Medulla oblongata (tissue), 1 donor: ENCODE results near the gene NUCKS1.

ENCODE experiments used
- DNase-seq: peaks from one replicate; pipeline ENCODE4 v3.0.0-alpha.2; 2015; ENCODE audit errors: extremely low spot score

Gene NUCKS1

DNA sequence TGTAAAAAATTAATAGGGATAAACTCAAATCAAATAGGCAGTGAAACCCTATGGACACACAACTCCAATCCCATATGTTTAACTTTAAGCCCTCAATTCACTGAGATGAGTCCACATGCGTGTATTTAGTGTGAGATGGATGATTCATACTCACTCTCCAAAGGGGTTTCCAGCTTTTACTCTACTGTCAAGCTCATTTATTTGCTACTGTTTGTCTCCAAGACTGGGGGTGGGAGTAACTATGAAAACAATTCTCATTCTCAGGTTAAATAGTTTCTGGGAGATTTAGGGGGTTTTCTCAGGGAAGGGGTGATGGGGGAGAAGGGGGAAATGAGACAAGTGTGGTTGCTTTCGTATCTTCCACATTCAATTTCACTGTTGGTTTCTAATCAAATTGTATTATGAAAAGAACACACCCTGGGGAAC is 22.6 kb upstream of the NUCKS1 start:
- DNase-seq: no peak

DNA sequence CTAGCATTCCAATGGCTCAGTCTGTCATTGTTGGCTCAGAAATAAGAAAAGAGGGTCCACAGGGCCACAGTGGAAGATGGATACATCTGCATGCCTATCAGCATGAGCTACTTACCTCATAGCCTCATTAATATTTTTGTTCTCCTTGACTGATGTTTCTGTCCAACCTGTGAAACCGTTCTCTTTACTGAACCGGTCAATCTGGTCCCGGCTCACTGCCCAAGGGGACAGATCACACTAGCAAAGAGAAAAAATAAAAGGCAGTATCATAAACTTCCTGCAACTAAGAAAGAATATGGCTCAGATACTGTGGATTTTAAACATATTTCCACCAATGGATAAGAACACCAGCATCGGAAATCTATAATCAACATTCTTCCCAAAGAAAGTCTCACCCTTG is 20.6 kb upstream of the NUCKS1 start:
- DNase-seq: no peak

DNA sequence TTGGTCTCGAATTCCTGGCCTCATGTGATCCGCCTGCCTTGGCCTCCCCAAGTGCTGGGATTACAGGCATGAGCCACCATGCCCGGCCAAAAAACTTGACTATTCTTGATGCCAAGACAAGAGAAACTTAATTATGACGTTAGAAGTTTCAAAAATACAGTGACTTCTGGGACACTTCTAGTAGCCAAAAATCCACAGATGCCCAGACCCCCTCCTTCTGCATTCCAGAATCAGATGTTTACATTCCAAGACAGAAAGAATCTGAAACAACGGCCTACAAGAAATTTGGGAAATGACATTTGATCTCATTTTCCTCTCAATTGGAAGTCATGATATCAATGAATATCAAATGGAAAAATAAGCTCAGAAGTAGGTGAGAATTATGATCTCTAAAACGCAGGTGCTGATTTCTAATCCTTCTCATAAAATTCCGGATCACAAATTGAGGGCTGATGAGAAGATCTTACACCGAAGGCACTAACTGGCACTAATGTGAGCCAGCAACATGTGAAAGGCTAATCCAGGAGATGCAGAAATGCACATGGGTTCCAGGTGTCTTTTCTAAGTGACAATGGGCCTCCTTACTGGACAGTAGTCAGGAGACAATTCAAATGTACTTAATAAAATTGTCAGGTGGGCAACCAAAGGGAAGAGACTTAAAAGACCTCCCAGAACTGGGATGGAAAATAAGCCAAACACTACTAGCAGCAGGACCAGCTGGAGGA is 19.8 kb upstream of the NUCKS1 start:
- DNase-seq: no peak

DNA sequence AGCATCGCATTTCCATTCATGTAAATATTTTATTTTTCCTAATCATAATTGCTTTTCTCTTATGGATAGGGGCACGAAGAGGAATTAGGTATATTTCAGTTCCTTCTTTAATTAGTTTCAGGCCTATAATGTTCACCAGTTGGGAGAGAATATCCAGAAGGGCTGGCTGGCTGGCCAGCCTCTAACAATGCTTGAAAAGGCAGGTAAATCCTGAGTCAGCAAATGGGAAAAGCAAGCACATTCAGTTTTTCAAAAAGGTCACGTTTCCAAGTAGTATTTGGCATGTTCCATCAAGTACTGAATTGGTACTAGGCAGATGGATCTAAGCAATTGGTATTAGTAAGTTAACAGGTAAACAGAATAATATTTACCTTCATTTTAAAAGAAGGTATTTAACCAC is 17.3 kb upstream of the NUCKS1 start:
- no peak for DNase-seq

DNA sequence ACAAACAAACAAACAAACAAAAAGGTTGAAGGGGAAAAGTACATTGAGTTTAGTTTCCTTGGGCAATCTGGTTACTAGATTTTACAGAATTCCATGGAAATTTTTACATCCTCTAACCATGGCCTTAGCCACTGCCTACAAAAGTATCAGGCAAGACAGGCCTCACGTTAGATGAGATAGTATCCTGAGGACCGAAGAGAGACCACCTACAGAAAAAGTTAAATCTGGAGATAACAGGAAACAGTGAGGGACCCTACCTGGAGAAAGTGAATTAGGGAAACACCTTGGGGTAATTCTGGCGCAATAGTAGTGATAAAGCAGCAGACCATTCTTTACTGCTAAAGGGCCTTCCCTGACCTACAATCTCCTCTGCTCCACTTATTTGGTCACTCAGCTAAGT is 16.6 kb upstream of the NUCKS1 start:
- DNase-seq: no peak

DNA sequence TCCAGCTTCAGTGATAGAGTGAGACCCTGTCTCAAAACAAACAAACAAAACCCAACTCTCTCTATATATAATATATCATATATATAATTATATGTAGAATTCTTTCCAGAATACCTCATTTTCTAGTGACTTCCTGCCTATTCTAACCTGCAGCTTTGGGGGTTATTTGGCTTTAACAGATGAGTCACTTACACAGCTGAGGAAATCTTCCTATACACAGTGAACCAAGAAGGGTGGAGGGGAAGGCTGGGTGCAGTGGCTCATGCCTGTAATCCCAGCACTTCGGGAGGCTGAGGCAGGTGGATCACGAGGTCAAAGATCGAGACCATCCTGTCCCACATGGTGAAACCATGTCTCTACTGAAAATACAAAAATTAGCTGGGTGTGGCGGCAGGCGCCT is 16.1 kb upstream of the NUCKS1 start:
- no peak for DNase-seq

DNA sequence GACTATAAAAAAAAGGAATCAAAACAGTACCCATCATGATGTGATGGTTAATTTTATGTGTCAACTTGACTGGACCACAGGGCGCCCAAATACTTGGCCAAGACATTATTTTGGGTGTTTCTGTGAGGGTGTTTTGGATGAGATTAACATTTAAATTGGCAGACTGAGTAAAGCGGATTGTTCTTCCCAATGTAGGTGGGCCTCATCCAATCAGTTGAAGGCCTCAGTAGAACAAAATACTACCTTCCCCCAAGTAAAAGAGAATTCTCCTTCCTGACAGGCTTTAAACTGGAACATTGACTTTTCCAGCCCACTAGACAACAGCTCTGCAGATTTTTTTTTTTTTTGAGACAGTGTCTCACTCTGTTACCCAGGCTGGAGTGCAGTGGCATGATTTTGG is 14.6 kb upstream of the NUCKS1 start:
- no peak for DNase-seq

DNA sequence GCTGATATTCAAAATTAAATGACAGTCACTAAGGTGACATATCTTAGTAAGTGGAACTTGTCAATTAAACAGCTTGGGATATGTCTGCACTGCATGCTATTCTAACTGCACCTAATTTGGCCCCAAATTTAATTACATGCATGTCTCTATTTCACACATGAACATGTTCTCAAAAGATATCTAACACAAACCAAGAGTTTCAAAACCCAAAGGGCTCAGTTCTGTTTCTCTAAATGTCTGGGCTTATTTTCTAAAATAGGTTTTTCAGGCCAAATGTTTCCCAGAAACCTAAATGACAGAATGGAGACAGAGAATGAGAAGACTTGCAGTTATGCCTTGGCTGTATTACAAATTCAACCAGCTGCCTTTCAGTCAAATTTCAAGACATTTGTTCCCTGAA is 14.0 kb upstream of the NUCKS1 start:
- no peak for DNase-seq

DNA sequence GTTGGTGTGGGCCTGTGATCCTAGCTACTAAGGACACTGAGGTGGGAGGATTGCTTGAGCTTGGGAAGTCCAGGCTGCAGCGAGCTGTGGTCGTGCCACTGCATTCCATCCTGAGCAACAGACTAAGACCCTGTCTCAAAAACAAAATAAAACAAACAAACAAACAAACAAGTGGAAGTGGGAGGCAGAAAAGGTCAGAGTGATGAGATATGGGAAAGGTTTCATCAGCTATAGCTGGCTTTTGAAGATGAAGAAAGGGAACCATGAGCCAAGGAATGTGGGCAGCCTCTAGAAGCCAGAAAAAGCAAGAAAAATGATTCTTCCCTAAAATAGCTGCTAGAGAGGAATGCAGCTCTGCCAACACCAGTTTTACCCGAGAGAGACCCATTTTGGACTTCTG is 10.6 kb upstream of the NUCKS1 start:
- no peak for DNase-seq

DNA sequence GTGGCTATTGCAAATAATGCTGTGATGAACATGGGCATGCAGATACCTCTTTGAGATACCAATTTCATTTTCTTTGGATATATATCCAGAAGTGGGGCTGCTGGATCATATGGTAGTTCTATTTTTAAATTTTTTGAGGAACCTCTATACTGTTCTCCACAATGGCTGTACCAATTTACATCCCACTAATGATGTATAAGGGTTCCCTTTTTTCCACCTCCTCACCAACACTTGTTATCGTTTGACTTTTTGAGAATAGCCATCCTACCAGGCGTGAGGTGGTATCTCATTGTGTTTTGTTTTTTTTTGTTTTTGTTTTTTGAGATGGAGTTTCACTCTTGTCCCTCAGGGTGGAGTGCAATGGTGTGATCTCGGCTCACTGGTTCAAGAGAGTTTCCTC is 6.6 kb upstream of the NUCKS1 start:
- DNase-seq: no peak

DNA sequence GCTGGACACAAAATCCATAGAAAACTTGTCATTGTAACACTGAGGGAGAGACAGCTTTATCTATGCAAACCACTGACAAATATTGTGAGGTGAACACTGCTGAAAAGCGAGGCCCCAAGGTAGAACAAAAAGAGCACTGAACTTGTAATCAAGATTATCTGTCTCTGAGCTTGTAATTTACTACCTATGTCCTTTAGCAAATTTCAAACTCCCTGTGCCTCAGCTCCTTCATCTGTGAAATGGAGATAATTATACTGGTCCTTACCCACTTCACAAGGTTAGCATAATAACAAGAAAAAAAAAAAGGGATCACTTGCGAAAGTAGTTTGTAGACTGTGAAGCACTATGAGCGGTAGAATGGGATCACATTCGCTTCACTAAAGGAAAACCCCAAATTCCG is 4.9 kb upstream of the NUCKS1 start:
- DNase-seq: no peak

DNA sequence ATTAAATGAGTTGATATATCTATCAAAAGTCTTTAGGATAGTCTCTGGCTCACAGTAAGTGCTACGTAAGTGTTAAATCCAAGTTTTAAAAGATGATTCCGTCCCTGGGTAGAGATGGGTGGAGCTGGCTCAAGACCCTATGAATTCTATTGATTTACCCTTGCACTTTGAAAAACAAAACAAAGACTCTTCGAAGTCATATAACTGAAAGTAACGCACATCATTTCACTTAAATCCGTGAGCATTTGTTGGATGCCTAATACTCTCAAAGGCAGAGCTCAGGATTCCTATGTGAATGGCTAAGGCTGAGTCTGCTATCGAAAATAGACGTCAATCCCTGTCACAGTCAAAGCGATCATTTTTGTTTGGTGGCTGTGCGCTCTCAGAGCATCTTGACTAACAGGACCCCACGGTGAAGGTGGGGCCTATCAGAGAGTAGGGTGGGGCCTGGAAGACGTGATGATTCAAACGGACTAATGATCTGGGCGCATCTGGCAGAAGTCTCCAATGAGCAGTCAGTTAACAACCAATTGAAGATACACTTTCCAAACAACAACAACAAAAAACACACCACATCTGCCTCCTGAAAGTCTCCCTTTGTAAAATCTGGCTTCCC is 1.2 kb upstream of the NUCKS1 start:
- DNase-seq: no peak

DNA sequence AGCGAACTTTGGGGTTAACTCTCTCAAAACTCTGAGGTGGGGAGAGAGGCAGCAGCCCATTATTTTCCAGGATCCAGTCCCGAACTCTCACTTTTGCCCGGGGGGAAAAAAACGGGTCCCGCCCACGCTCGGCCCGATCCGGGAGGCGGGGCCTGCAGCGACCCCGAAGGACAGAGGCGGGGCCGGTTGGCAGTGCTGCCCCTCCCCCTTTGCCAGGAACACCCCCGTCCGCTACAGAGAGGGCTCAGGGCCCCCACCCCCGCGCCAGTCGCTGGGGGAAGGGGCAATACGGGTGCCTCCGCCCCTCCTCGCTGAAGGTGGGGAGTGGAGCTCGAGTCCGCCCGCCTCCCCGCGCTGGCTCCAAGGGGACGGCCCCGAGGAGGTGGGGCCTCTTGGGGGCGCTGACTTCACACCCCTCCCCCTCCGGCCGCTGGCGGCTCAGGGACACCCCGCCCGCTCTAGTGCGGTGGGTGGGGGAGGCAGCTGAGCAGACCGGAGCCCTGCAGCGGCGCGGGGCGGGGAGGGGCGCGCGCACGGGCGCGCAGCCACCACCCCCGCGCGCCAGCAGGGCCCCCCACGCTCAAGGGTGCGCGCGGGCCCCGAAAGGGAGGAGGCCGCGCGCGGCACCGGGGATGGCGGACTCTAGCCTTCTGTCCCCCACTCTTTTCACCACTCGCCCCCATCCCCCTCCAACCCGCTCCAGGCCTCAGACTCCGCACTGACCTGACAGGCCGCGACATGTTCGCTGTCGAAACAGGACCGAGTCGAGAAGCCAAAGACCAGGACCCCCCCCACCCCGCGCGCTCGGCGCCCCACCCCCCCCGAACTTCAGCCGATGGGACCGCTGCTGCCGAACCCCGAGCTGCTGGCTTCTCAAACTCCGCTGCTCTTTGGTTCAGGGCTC is 496 bp downstream of the NUCKS1 start:
- DNase-seq: peak; percentile 95

DNA sequence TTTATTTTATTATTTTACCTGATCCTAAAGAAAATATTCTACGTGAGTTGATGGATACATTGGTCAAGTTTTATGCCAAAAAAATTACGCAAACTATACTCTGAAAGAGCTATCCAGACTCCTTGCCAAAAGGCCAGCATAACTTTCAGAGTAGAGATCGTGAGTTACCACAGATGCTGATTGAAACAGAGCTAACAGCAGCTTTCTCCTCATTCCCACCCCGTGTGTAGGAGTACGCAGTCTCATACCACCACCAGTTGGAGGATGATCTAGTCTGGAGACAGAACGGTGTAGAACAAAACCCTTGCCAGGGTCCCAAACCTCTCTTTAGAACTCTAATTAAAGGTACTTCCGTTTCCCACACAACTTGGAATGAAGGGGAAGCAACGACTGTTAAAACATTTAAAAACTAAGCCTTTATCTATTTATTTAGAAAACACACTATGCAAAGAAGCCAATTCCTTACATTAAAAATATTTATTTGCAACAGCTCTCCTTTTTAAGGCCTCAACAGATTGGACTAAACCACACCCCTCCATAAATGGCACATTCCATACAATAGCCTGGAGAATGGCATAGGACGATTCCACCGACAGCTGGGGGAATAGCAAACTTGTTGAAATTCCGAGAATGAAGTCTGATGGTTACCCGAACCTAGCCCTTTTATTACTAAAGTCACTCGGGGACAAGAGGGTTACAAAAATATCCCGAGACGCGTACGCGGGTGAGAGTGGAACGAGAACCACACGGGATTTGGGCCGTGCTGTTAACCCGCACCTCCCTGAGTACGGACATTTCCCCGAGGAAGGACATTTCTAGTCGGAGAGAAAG is 1.4 kb downstream of the NUCKS1 start:
- DNase-seq: peak; percentile 40

DNA sequence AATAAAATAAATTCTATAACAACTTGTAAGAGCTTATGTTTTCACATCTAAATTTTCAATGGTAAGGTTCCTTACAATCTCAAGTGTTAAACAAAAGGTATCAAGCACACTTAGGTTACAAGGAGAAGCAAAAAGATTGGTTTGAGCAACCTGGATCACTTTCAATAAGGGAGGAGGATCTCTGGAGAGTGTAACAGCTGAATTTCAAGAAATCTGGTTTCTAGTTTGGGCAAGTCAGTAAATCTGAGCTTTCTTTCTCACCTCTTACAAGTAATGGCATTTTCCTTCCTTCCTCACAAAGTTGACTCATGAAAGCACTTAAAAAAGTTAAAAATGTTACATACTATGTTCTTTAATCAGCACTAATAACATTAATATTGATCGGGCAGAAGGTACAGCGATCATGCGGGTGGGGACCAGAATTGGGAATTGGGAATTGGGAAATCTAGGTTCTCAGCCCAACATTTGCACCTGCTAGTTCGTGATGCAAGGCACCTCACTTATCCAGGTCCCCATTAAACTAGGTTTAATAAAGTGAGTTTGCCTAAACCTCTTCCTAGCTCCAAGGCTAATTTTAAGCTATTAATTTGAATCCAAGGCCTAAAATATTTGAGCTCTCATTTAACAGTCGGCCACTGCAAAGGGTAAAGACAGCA is 3.1 kb downstream of the NUCKS1 start:
- DNase-seq: no peak

DNA sequence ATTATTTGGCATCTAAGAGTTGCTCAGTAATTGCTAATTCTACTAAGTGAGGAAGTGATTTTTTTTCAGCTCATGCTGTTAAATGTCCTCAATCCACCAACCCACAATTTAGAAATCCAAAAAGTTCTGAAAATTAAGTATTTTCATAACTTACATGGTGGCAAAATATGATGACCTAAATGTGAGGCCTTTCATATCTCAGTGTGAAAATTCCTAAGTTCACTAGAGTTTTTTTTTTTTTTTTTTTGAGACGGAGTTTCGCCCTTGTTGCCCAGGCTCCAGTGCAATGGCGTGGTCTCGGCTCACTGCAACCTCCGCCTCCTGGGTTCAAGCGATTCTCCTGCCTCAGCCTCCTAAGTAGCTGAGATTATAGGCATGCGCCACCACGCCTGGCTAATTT is 5.6 kb downstream of the NUCKS1 start:
- DNase-seq: no peak

DNA sequence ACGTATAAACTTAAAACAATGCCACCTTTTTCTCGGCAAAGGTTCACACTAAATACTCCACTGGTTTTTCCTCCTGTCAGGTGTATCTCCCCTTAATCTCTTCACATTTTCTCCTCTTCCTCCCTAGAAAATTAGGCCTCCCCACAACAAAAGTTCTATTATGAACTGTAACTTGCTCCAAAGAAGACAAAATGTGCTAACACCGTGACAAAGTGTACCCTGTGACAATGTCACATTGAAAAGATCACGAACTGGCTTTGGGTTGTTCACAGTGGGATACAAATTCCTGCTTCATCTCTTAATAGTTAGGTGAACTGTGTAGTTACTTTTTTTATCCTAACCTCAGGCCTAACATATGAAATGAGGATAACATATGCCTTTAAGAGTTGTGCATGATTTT is 6.0 kb downstream of the NUCKS1 start:
- no peak for DNase-seq

DNA sequence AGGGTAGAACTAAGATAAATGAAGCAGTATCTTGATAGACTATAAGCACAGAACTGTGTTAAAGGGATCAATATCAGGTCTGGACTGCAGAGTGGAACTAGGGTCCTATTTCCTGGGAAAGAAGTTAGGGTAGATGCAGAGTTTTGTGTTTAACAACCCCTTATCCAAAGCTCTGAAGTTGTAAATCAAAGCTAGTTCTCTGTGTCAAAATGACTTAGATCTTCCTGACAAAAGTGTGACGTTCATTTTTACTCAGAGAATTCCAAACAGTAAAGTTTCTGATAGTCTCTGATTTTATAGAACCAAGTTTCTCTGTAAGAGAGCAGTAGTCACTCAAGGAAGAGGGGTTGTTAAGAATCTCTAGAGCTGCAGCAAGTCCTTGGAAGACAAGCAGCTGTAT is 8.3 kb downstream of the NUCKS1 start:
- no peak for DNase-seq

DNA sequence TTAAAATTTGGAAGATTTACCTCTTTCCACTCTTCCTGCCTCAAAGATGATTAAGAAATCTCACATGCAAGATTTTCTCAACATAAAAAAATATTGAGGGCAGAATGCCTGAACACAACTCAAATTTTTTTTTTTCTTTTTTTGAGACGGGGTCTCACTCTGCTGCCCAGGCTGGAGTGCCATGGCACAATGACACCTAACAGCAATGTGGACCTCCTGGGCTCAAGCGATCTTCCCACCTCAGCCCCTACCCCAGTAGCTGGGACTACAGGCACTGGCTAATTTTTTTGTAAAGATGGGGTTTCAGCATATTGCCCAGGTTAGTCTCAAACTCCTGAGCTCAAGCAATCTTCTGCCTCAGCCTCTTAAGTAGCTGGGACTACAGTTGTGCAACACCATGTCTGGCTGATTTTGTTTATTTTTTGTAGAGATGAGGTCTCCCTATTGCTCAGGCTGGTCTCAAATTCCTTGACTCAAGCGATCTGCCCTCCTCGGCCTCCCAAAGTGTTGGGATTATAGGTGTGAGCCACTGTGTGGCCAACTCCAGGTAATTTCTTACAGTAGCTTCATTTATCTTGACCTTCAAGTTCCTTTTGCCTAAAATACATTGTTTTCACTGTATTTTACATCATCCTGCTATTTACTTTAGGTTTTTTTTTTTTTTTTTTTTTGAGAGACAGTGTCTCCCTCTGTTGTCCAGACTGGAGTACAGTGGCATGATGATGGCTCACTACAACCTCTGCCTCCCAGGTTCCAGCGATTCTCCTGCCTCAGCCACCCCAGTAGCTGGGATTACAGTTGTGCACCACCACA is 10.4 kb downstream of the NUCKS1 start:
- DNase-seq: no peak

DNA sequence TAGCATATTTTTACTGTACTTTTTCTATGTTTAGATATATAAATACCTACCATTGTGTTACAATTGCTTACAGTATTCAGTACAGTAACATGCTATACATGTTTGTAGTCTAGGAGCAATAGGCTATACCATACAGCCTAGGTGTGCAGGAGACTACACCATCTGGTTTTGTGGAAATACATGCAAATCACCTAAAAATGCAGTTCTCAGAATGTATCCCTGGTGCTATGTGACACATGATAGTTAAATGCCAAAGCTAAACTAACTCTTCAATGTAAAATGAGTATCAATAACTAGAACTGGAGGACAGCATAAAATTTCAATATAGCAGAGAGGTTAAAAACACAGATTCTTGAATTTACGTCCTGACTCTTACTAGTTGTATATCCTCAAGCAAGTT is 14.8 kb downstream of the NUCKS1 start:
- no peak for DNase-seq
